HepG2 (cell line): ENCODE measurements around the gene ACSS1. TPM values are rescaled to one million over a fixed set of nuclear protein-coding genes. Genes with fewer than 3 reads are reported as not detected.
A peak's percentile ranks its signal among the peaks of the same experiment; 100 is the strongest.

ENCODE experiments used
- NFAT5 ChIP-seq: sonication (generic); formaldehyde crosslinking; IDR thresholded peaks from 2 replicates; pipeline ENCODE4 v1.4.0; 2020; ENCODE audit warnings: missing genetic modification reagents
- PRDM15 ChIP-seq: sonication (generic); formaldehyde crosslinking; IDR thresholded peaks from 2 replicates; pipeline ENCODE4 v1.4.0; 2020; ENCODE audit warnings: missing genetic modification reagents
- TOPORS ChIP-seq: sonication (generic); formaldehyde crosslinking; IDR thresholded peaks from 2 replicates; pipeline ENCODE4 v1.8.0; 2023; ENCODE audit warnings: mild to moderate bottlenecking, missing genetic modification reagents
- ZBTB40 ChIP-seq, 2 experiments: fragments of 450-650 bp in 1 of 2; sonication (generic) in 1 of 2; formaldehyde crosslinking in 1 of 2; IDR thresholded peaks; 2 replicates each; pipeline versions ENCODE4 v1.6.1 to v1.8.0; 2016 to 2022; ENCODE audit warnings: antibody characterized with exemption in 1 of 2, mild to moderate bottlenecking in 1 of 2, missing genetic modification reagents in 1 of 2
- ZC3H4 ChIP-seq: sonication (generic); formaldehyde crosslinking; IDR thresholded peaks from 2 replicates; pipeline ENCODE4 v1.4.0; 2020; ENCODE audit warnings: missing genetic modification reagents, borderline replicate concordance
- ZNF770 ChIP-seq: sonication (generic); formaldehyde crosslinking; IDR thresholded peaks from 2 replicates; pipeline ENCODE4 v1.5.0; 2020; ENCODE audit warnings: mild to moderate bottlenecking, missing genetic modification reagents
- polyA plus RNA-seq, 8 experiments: library from polyadenylated mRNA; depleted of rRNA in 3 of 8; stranded (reverse) in 7 of 8; unstranded in 1 of 8; fragments of >200 nt; fragmentation: Illumina TruSeq in 4 of 8; extraction: Trizol in 4 of 8; gene quantifications; 2 replicates each; pipeline versions ENCODE4 v1.2.1 to v1.2.3, GENCODE V29; 2011 to 2016; ENCODE audit warnings: low read depth in 4 of 8, missing spikeins in 1 of 8, mixed read lengths in 1 of 8; ENCODE audit not compliant: insufficient read depth in 1 of 8
- total RNA-seq, 5 experiments: library from RNA; depleted of rRNA; stranded (reverse); fragments of >200 nt; fragmentation: Illumina TruSeq; extraction: Trizol; gene quantifications; 2 replicates each; pipeline ENCODE4 v1.2.3, GENCODE V29; 2016; ENCODE audit warnings: low read depth in 1 of 5

ACSS1 gene
- total and polyA plus RNA-seq, 2 of the 13 experiments (the other 11 are each of a cell fraction or from before 2014, with no cell fraction given): 15.2 to 41.6 TPM

GRCh38 chr20:25071734-25072133 is 13.8 kb upstream of the ACSS1 start (continued):
- TF ChIP-seq ZBTB40 (IDR thresholded peaks at IDR 0.05) (no peak), ZBTB40 (CRISPR knock-in tag; IDR thresholded peaks at IDR 0.05) (no peak), TOPORS (CRISPR knock-in tag) (no peak), ZC3H4 (no peak), ZNF770 (CRISPR knock-in tag) (no peak), NFAT5 (no peak), PRDM15 (peak; percentile 69; the same call in 1 of the 2 replicates)
